Pancreas (tissue), 10 donors: ENCODE measurements around the gene SLC28A3. TPM values are rescaled to one million over a fixed set of nuclear protein-coding genes. Genes with fewer than 3 reads are reported as not detected.

Experiments
- ATAC-seq, 4 donors: fragments of 200-7000 bp; cut with Tn5 transposase; one replicate each; pipeline versions ENCODE4 v1.8.0 to v1.9.1; 2020; ENCODE audit warnings: mild to moderate bottlenecking in 4 of 4, moderate library complexity in 4 of 4
- DNase-seq, 6 donors: peaks; one replicate each; pipeline ENCODE4 v3.0.0-alpha.2; 2020
- FAIRE-seq: peaks from 2 replicates; lab custom pipeline; 2012; peaks lifted over from hg19 to GRCh38; lab: Jason Lieb, UNC
- H3K27ac ChIP-seq, 4 donors: fragments of 200-600 bp; sonication (generic); 1 replicate in 3 of 4; 2 replicates in 1 of 4; pipeline versions ENCODE4 v1.5.0 to v1.8.0; 2020
- H3K27me3 ChIP-seq, 4 donors: fragments of 200-600 bp; one replicate each; pipeline ENCODE4 v1.8.0; 2021
- H3K36me3 ChIP-seq, 3 donors: fragments of 200-600 bp; sonication (generic) in 1 of 3; one replicate each; pipeline versions ENCODE4 v1.5.0 to v1.8.0; 2020 to 2021
- H3K4me1 ChIP-seq, 3 donors: fragments of 200-600 bp; one replicate each; pipeline ENCODE4 v1.8.0; 2021
- H3K4me3 ChIP-seq, 4 donors: fragments of 200-600 bp; sonication (generic) in 2 of 4; one replicate each; pipeline versions ENCODE4 v1.5.0 to v1.8.0; 2020 to 2021
- H3K9me3 ChIP-seq, 4 donors: fragments of 200-600 bp; one replicate each; pipeline ENCODE4 v1.8.0; 2021
- WGBS, 2 donors: extraction: QIAGEN DNeasy Blood & Tissue Kit; methylation state at CpG; one replicate each; pipeline ENCODE4 v1.1.7; 2013; 5-methylcytosine and 5-hydroxymethylcytosine counted together
- intact Hi-C, 3 donors: fragments of 100-400 bp; cut with DNase I; formaldehyde crosslinking; loops; one replicate each; pipeline versions ENCODE4 v1.11.1 to v1.14.2; 2022
- polyA plus RNA-seq, 2 donors: library from polyadenylated mRNA; stranded (reverse); fragments of 200-250 nt; gene quantifications; one replicate each; pipeline ENCODE4 v1.2.3, GENCODE V29; 2013
- total RNA-seq, 6 donors: library from RNA; stranded (reverse); fragmentation: NEBNext Ultra II Directional in 4 of 6; extraction: Animal tissue kit (Norgen Biotek cat#: 25700) in 4 of 6; gene quantifications; one replicate each; pipeline versions ENCODE4 v1.2.1 to v1.2.4, GENCODE V29; 2021 to 2023
- TF ChIP-seq, protein P1 (sequence below), 4 donors: fragments of 200-600 bp; sonication (generic) in 3 of 4; IDR thresholded peaks; one replicate each; pipeline versions ENCODE4 v1.5.0 to v1.8.0; 2021; ENCODE audit warnings: antibody characterized with exemption in 4 of 4
- donor health status: healthy with polysubstance abuse.
- donor health status: DM: no; HTN: no; CAD: no; lungs with moderate emphysema.
- donor health status: DM: no; HTN: no; CAD: no.
- donor health status: control.
- donor health status: control.
- donor health status: Bipolar disorder and iron deficiency.
- donor health status: DM: yes; HTN: yes; CAD: no.
- donor health status: DM: no; HTN: no; CAD: no.
- donor health status: DM: no; HTN: no; CAD: no.
- donor health status: DM: yes; HTN: yes; CAD: no.

SLC28A3 gene
- total and polyA plus RNA-seq, 8 donors = 5.7 to 17.2 (median 7.9) TPM

DNA sequence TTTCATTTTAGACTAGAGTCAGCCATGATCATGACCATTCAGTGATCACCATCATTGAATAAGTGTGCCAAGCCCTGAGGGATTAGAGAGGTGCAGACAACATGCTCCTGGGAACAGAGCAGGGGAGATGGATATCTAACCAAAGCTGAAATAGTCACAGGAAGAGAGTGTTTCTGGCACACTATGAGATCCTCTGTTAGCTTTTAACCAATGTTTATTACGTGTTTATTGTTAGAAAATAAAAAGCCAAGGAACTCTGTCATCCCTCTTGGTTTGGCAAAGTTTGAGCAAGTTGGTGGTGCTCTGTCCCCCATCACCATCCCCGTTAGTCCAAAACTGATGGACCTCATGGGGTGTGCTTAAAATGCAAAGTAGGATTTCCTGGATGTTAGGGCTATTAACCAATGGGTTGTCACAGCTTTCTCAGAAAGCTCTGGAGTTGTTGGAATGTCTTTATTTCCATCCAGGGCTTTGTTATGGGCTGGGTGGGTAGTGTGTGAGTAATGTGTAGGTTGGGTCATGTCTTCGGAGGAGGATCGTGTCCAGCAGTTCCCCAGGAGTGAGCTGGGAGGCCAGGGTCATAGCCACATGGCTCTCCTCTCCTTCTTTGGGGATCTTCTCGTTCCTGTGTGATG is 34.9 kb downstream of the SLC28A3 start:
- DNase-seq (no peak), FAIRE-seq (no peak), ATAC-seq (no peak)
- WGBS, 2 donors = 61 to 70% methylated on average over 5 of the region's 5 CpGs
- intact Hi-C loops = no loop called here
- Histone ChIP-seq H3K9me3 (no peaks in the 10 kb centered on the region), H3K36me3 (no peaks in the 10 kb centered on the region), H3K27ac (no peak overlapping the region), H3K27me3 (no peaks in the 10 kb centered on the region), H3K4me1 (no peaks in the 10 kb centered on the region), H3K4me3 (no peak overlapping the region)
- TF ChIP-seq, protein P1, sequence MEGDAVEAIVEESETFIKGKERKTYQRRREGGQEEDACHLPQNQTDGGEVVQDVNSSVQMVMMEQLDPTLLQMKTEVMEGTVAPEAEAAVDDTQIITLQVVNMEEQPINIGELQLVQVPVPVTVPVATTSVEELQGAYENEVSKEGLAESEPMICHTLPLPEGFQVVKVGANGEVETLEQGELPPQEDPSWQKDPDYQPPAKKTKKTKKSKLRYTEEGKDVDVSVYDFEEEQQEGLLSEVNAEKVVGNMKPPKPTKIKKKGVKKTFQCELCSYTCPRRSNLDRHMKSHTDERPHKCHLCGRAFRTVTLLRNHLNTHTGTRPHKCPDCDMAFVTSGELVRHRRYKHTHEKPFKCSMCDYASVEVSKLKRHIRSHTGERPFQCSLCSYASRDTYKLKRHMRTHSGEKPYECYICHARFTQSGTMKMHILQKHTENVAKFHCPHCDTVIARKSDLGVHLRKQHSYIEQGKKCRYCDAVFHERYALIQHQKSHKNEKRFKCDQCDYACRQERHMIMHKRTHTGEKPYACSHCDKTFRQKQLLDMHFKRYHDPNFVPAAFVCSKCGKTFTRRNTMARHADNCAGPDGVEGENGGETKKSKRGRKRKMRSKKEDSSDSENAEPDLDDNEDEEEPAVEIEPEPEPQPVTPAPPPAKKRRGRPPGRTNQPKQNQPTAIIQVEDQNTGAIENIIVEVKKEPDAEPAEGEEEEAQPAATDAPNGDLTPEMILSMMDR (IDR thresholded peaks at IDR 0.05) = no peak

- intact Hi-C loops = no loop called here
- no peaks in the 10 kb centered on the region for H3K36me3 ChIP-seq
- no peaks in the 10 kb centered on the region for H3K27me3 ChIP-seq
- H3K9me3 ChIP-seq = no peaks in the 10 kb centered on the region
- FAIRE-seq = no peak
- no peak overlapping the region for H3K27ac ChIP-seq
- ATAC-seq = peak in 1 of 4 donors; percentile 38
- TF ChIP-seq, protein P1 (IDR thresholded peaks at IDR 0.05) = no peak
- WGBS, 2 donors = 41 to 55% methylated on average over 1 of the region's 1 CpG
- no peak overlapping the region for H3K4me3 ChIP-seq
- DNase-seq = no peak
- no peaks in the 10 kb centered on the region for H3K4me1 ChIP-seq
Observed at GRCh38 chr9:84304166-84304565, 36.4 kb downstream of the SLC28A3 start.

DNA sequence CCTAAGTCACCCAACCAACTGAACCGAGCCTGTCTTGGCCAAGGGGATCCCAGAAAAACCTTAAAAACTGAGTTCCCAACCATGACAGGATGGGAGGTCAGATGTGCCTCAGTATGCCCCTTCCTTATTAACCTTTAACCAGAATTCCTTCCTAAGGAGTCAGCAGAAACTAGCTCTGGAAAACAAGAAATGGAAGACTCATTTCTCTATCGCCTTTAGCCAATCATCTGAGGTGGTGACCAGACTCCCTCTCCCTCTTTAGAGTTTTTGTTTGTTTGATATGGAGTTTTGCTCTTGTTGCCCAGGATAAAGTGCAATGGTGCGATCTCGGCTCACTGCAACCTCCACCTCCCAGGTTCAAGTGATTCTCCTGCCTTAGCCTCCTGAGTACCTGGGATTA is 37.5 kb downstream of the SLC28A3 start:
- intact Hi-C loops = no loop called here
- Histone ChIP-seq H3K4me1 (no peaks in the 10 kb centered on the region), H3K27ac (no peak overlapping the region), H3K9me3 (no peaks in the 10 kb centered on the region), H3K4me3 (no peak overlapping the region), H3K36me3 (no peaks in the 10 kb centered on the region), H3K27me3 (no peaks in the 10 kb centered on the region)
- TF ChIP-seq, protein P1 (IDR thresholded peaks at IDR 0.05) = no peak
- WGBS, 2 donors = 82 to 98% methylated on average over 4 of the region's 4 CpGs
- FAIRE-seq (no peak), ATAC-seq (no peak), DNase-seq (no peak)

DNA sequence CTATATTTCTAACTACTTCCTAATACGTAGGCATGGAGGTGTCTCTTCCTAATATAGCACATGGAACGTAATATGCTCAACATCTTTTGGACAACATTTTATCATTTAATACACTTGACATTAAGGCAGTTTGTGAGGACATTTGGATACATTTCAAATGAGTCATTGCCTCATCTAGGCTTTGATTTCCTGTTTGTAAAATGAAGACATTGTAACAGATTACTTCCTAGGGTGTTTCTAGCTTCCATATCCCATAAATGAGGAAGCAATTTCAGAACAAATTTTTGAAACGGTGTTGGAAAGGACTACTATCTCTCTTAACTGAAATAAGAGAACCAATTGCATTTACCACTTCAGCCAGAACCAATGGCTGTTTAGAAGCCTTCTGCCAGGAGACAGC is 38.7 kb downstream of the SLC28A3 start:
- Histone ChIP-seq H3K27me3 (no peaks in the 10 kb centered on the region), H3K9me3 (no peaks in the 10 kb centered on the region), H3K4me1 (no peaks in the 10 kb centered on the region), H3K4me3 (no peak overlapping the region), H3K36me3 (no peaks in the 10 kb centered on the region), H3K27ac (no peak overlapping the region)
- ATAC-seq (peak in 1 of 4 donors; percentile 47), FAIRE-seq (no peak), DNase-seq (no peak)
- intact Hi-C loops = no loop called here
- 49 to 75% methylated on average over 3 of the region's 3 CpGs for WGBS, 2 donors
- TF ChIP-seq, protein P1 (IDR thresholded peaks at IDR 0.05) = no peak

- intact Hi-C loops = no loop called here
- no peaks in the 10 kb centered on the region for H3K4me1 ChIP-seq
- WGBS, 2 donors = 60 to 62% methylated on average over 5 of the region's 5 CpGs
- no peak for FAIRE-seq
- no peak for ATAC-seq
- no peaks in the 10 kb centered on the region for H3K9me3 ChIP-seq
- H3K36me3 ChIP-seq = no peaks in the 10 kb centered on the region
- no peaks in the 10 kb centered on the region for H3K27me3 ChIP-seq
- no peak for DNase-seq
- TF ChIP-seq, protein P1 (IDR thresholded peaks at IDR 0.05) = no peak
- H3K4me3 ChIP-seq = no peak overlapping the region
- H3K27ac ChIP-seq = no peak overlapping the region
Observed at GRCh38 chr9:84300271-84300670, 40.3 kb downstream of the SLC28A3 start.
